PFSK-1 (cell line): ENCODE measurements around the gene RARA.

Experiments used
- REST ChIP-seq, 2 experiments: IDR thresholded peaks; 2 replicates each; pipeline versions ENCODE4 v1.6.1 to v1.8.0; 2011 to 2012; ENCODE audit warnings: low read depth in 2 of 2, low read length in 2 of 2, control low read depth in 1 of 2, inconsistent platforms in 1 of 2, mild to moderate bottlenecking in 1 of 2, moderate library complexity in 1 of 2; ENCODE audit not compliant: insufficient read depth in 1 of 2
- TAF1 ChIP-seq: IDR thresholded peaks from 2 replicates; pipeline ENCODE4 v1.6.1; 2012; ENCODE audit warnings: low read length, control low read depth, borderline replicate concordance; ENCODE audit not compliant: insufficient read depth

GRCh38 chr17:40362696-40363110 lies 53.7 kb downstream of the RARA start:
- no peak for TF ChIP-seq TAF1
- no peak for TF ChIP-seq REST (IDR thresholded peaks at IDR 0.05; ENCODE audit: insufficient read depth in 1 of 2, low read depth in 2 of 2, low read length in 2 of 2)
